Heart left ventricle (tissue), 16 donors: Measurements from ENCODE around the gene CTTNBP2. TPM values are rescaled to one million over a fixed set of nuclear protein-coding genes. Genes with fewer than 3 reads are reported as not detected.

ENCODE experiments used
- ATAC-seq, 4 donors: fragments of 200-7000 bp; cut with Tn5 transposase; one replicate each; pipeline ENCODE4 v1.9.1; 2020 to 2022; ENCODE audit warnings: moderate library complexity in 4 of 4, mild to moderate bottlenecking in 3 of 4, moderate number of reproducible peaks in 1 of 4
- DNase-seq, 5 donors: peaks; one replicate each; pipeline ENCODE4 v3.0.0-alpha.2; 2020
- H3K27ac ChIP-seq, 12 donors: fragments of 200-600 bp; sonication (generic) in 4 of 12; one replicate each; pipeline versions ENCODE4 v1.5.0 to v1.8.0; 2016 to 2022; ENCODE audit warnings: mild to moderate bottlenecking in 2 of 12
- H3K27me3 ChIP-seq, 9 donors: fragments of 200-600 bp; sonication (generic) in 2 of 9; one replicate each; pipeline versions ENCODE4 v1.5.1 to v1.8.0; 2016 to 2022; ENCODE audit warnings: mild to moderate bottlenecking in 3 of 9
- H3K36me3 ChIP-seq, 9 donors: fragments of 200-600 bp; sonication (generic) in 2 of 9; one replicate each; pipeline versions ENCODE4 v1.5.0 to v1.8.0; 2018 to 2022; ENCODE audit warnings: mild to moderate bottlenecking in 2 of 9
- H3K4me1 ChIP-seq, 12 donors: fragments of 200-600 bp; sonication (generic) in 4 of 12; one replicate each; pipeline versions ENCODE4 v1.5.0 to v1.8.0; 2016 to 2022; ENCODE audit warnings: mild to moderate bottlenecking in 3 of 12
- H3K4me3 ChIP-seq, 12 donors: fragments of 200-600 bp; sonication (generic) in 4 of 12; one replicate each; pipeline versions ENCODE4 v1.5.0 to v1.8.0; 2017 to 2022; ENCODE audit warnings: mild to moderate bottlenecking in 9 of 12, moderate library complexity in 4 of 12
- H3K9me3 ChIP-seq, 12 donors: fragments of 200-600 bp; sonication (generic) in 4 of 12; one replicate each; pipeline versions ENCODE4 v1.5.0 to v1.8.0; 2016 to 2022; ENCODE audit warnings: mild to moderate bottlenecking in 1 of 12
- POLR2A ChIP-seq, 2 donors: fragments of 450-650 bp; IDR thresholded peaks; one replicate each; pipeline ENCODE4 v1.6.1; 2017; ENCODE audit warnings: antibody characterized with exemption in 2 of 2, mild to moderate bottlenecking in 2 of 2, moderate library complexity in 2 of 2
- WGBS, 4 donors: extraction: QIAGEN DNeasy Blood & Tissue Kit in 2 of 4; methylation state at CpG; one replicate each; pipeline versions ENCODE4 v1.1.5 to v1.1.7; 2013 to 2018; 5-methylcytosine and 5-hydroxymethylcytosine counted together
- intact Hi-C, 10 donors: fragments of 100-400 bp; cut with DNase I; formaldehyde crosslinking; loops; one replicate each; pipeline versions ENCODE4 v1.11.1 to v1.14.2; 2022
- polyA plus RNA-seq, 2 donors: library from polyadenylated mRNA; stranded (reverse); fragments of 200-250 nt; gene quantifications; one replicate each; pipeline ENCODE4 v1.2.3, GENCODE V29; 2013
- total RNA-seq, 9 donors: library from RNA; depleted of rRNA in 2 of 9; stranded (reverse); fragments of >200 nt in 2 of 9; fragmentation: NEBNext Ultra II Directional in 3 of 9; extraction: Animal tissue kit (Norgen Biotek cat#: 25700) in 3 of 9; gene quantifications; one replicate each; pipeline versions ENCODE4 v1.1.0 to v1.2.4, GENCODE V29; 2016 to 2023
- TF ChIP-seq, protein P1 (sequence below), 12 donors: fragments of 200-600 bp; sonication (generic) in 4 of 12; IDR thresholded peaks; one replicate each; pipeline versions ENCODE4 v1.5.0 to v1.8.0; 2018 to 2022; ENCODE audit warnings: antibody characterized with exemption in 12 of 12, mild to moderate bottlenecking in 5 of 12
- donor health status: ischemic (EF 13 %, LVEDD 7.1; RV severe dilation, severe dysfunction).
- donor health status: healthy with polysubstance abuse.
- donor health status: DM: no; HTN: yes; CAD: no.
- donor health status: DM: no; HTN: no; CAD: no.
- donor health status: ischemic (EF 25% LVEDD 6.9; RV normal size, moderate dysfunction).
- donor health status: ischemic (EF 25% LVEDD 5.7; RV mildly dilated, moderate dysfunction).
- donor health status: healthy.
- donor health status: DM: yes; HTN: yes; CAD: no.
- donor health status: ischemic (EF 35%, LVEDD 5.7; RV mildly dilated, moderate dysfunction).
- donor health status: nonischemic (EF 11% LVEDD 7.7; RV severe dilation, severe dysfunction).
- donor health status: DM: yes; HTN: yes; CAD: no.
- donor health status: PGD.
- donor health status: ischemic (EF 29% LVEDD 5.4; RV normal size, mild dysfunction).
- donor health status: nonischemic (EF 23%, LVEDD 6.1; RV moderate dilation, normal function).

CTTNBP2 gene
- total and polyA plus RNA-seq, 11 donors: 0.31 to 3.9 (median 0.76) TPM

DNA sequence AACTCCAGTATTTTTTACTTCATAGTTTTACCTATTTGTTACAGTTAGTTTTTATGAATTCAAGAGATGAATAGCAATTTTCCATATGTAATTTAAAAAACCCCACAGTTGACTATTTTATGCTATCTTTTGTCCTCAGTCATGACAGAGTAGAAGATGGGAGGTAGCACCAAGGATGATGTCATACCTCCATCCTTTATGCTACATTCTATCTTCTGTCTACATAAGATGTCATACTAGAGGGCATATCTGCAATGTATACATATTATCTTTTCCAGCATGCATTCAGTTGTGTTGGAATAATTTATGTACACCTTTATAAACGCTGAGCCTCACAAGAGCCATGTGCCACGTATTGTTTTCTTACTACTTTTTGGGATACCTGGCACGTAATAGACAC, 209.2 kb downstream of the CTTNBP2 start:
- no peak for DNase-seq
- no peak for TF ChIP-seq POLR2A (IDR thresholded peaks at IDR 0.05)
- TF ChIP-seq, protein P1, sequence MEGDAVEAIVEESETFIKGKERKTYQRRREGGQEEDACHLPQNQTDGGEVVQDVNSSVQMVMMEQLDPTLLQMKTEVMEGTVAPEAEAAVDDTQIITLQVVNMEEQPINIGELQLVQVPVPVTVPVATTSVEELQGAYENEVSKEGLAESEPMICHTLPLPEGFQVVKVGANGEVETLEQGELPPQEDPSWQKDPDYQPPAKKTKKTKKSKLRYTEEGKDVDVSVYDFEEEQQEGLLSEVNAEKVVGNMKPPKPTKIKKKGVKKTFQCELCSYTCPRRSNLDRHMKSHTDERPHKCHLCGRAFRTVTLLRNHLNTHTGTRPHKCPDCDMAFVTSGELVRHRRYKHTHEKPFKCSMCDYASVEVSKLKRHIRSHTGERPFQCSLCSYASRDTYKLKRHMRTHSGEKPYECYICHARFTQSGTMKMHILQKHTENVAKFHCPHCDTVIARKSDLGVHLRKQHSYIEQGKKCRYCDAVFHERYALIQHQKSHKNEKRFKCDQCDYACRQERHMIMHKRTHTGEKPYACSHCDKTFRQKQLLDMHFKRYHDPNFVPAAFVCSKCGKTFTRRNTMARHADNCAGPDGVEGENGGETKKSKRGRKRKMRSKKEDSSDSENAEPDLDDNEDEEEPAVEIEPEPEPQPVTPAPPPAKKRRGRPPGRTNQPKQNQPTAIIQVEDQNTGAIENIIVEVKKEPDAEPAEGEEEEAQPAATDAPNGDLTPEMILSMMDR (IDR thresholded peaks at IDR 0.05): no peak
- no peaks in the 10 kb centered on the region for H3K36me3 ChIP-seq
- intact Hi-C loops: no loop called here
- 79 to 92% (median 90%) methylated on average over 3 of the region's 3 CpGs for WGBS, 4 donors
- H3K27ac ChIP-seq: no peak overlapping the region
- H3K4me3 ChIP-seq: no peak overlapping the region
- ATAC-seq: no peak
- no peaks in the 10 kb centered on the region for H3K9me3 ChIP-seq
- H3K27me3 ChIP-seq: no peaks in the 10 kb centered on the region
- H3K4me1 ChIP-seq: no peaks in the 10 kb centered on the region

DNA sequence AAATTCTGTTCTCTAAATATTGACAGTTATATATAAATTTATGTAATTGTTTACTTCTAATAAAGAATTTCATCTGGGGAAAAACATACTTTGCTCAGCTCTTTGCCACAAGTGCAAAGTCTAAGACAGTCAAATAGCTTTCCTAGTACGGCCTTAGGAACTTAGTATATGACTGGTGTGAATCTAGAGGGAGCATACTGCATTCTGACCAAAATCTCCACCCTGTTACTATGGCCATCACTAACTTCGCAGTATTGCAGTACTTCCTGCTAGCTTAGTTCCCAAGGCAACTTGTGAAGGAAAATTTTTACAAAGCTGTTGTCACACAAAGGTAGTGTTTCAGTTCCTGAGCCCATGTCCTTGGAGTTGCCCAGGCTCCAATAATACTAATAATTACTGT, 211.9 kb downstream of the CTTNBP2 start:
- DNase-seq (no peak), ATAC-seq (no peak)
- H3K27ac ChIP-seq: no peak overlapping the region
- WGBS, 4 donors: 63 to 80% (median 76%) methylated on average over 2 of the region's 2 CpGs
- H3K4me1 ChIP-seq: no peaks in the 10 kb centered on the region
- H3K9me3 ChIP-seq: no peaks in the 10 kb centered on the region
- no peak overlapping the region for H3K4me3 ChIP-seq
- intact Hi-C loops: no loop called here
- no peaks in the 10 kb centered on the region for H3K27me3 ChIP-seq
- no peaks in the 10 kb centered on the region for H3K36me3 ChIP-seq
- TF ChIP-seq, protein P1 (IDR thresholded peaks at IDR 0.05): no peak
- no peak for TF ChIP-seq POLR2A (IDR thresholded peaks at IDR 0.05)
